GM12878 (cell line): ENCODE measurements around the gene CMTM5. TPM values are rescaled to one million over a fixed set of nuclear protein-coding genes. Genes with fewer than 3 reads are reported as not detected.

Experiments
- ATAC-seq: fragments of 200-7000 bp; cut with Tn5 transposase; 3 replicates; pipeline ENCODE4 v1.9.1; 2020; ENCODE audit warnings: mild to moderate bottlenecking, moderate library complexity
- BruUV-seq: library from RNA; stranded (reverse); fragments of 400-500 nt; replicated peaks from 2 replicates; lab custom pipeline; 2021; lab: Mats Ljungman, UMichigan
- CTCF ChIA-PET: fragments of 300-600 bp; sonication (Branson Sonifier 250); formaldehyde crosslinking; extraction: SDS; loops from one replicate; lab custom pipeline; 2021; ENCODE audit warnings: inconsistent platforms; lab: Yijun Ruan, JAX
- POLR2A ChIA-PET: fragments of 350-600 bp; formaldehyde crosslinking; extraction: SDS; loops from one replicate; lab custom pipeline; 2021; ENCODE audit warnings: inconsistent platforms; lab: Charles Lee
- RAD21 ChIA-PET: fragments of 300-600 bp; sonication (Branson Sonifier 250); formaldehyde crosslinking; loops from one replicate; lab custom pipeline; 2023; ENCODE audit warnings: antibody characterized with exemption; ENCODE audit not compliant: unreplicated experiment; lab: Charles Lee
- SMC1A ChIA-PET: fragments of 300-600 bp; sonication (Branson Sonifier 250); formaldehyde crosslinking; loops from one replicate; lab custom pipeline; 2023; ENCODE audit not compliant: unreplicated experiment, uncharacterized antibody; lab: Charles Lee
- DNase-seq: peaks from one replicate; pipeline ENCODE4 v3.0.0-alpha.2; 2011; ENCODE audit warnings: low read depth, low spot score
- FAIRE-seq: peaks from 3 replicates; lab custom pipeline; 2011; peaks lifted over from hg19 to GRCh38; lab: Jason Lieb, UNC
- H2AFZ ChIP-seq: 2 replicates; pipeline ENCODE4 v1.6.0; 2011; ENCODE audit warnings: low read depth, low read length, control low read depth; ENCODE audit not compliant: control insufficient read depth
- H3K27ac ChIP-seq: 2 replicates; pipeline ENCODE4 v1.5.1; 2011; ENCODE audit warnings: control low read depth; ENCODE audit not compliant: control insufficient read depth, insufficient read depth
- H3K27me3 ChIP-seq, 2 experiments: replicated peaks in 1 of 2; 2 replicates each; pipeline versions ENCODE4 v1.6.0 to v1.6.1; 2011; ENCODE audit warnings: low read length in 1 of 2; ENCODE audit not compliant: control insufficient read depth in 2 of 2, insufficient read depth in 2 of 2
- H3K36me3 ChIP-seq, 2 experiments: 2 replicates each; pipeline ENCODE4 v1.5.1; 2011; ENCODE audit warnings: low read length in 1 of 2; ENCODE audit not compliant: control insufficient read depth in 2 of 2, insufficient read depth in 2 of 2
- H3K4me1 ChIP-seq: 2 replicates; pipeline ENCODE4 v1.6.1; 2011; ENCODE audit warnings: mild to moderate bottlenecking, low read length, moderate library complexity, mixed read lengths; ENCODE audit not compliant: control insufficient read depth, insufficient read depth
- H3K4me2 ChIP-seq: 2 replicates; pipeline ENCODE4 v1.6.0; 2011; ENCODE audit warnings: control low read depth; ENCODE audit not compliant: control insufficient read depth, insufficient read depth
- H3K4me3 ChIP-seq: fragments of 200-600 bp; sonication (generic); 2 replicates; pipeline ENCODE4 v1.5.1; 2016
- H3K79me2 ChIP-seq: 2 replicates; pipeline ENCODE4 v1.6.0; 2011; ENCODE audit warnings: low read length; ENCODE audit not compliant: control insufficient read depth, insufficient read depth
- H3K9ac ChIP-seq: 2 replicates; pipeline ENCODE4 v1.8.0; 2011; ENCODE audit warnings: low read length, control low read depth, mixed read lengths; ENCODE audit not compliant: control insufficient read depth, insufficient read depth
- H3K9me3 ChIP-seq: replicated peaks from 3 replicates; pipeline ENCODE4 v1.5.1; 2011; ENCODE audit warnings: mild to moderate bottlenecking, low read length; ENCODE audit not compliant: control insufficient read depth, insufficient read depth
- H4K20me1 ChIP-seq: 2 replicates; pipeline ENCODE4 v1.6.0; 2011; ENCODE audit not compliant: control insufficient read depth, insufficient read depth
- CEBPB ChIP-seq, 2 experiments: fragments of 150-350 bp in 1 of 2; IDR thresholded peaks; 2 replicates each; pipeline ENCODE4 v1.6.1; 2012 to 2014; ENCODE audit warnings: low read depth in 2 of 2, low read length in 2 of 2, borderline replicate concordance in 1 of 2, inconsistent platforms in 1 of 2
- JUND ChIP-seq: IDR thresholded peaks from 2 replicates; pipeline ENCODE4 v1.6.1; 2012; ENCODE audit warnings: low read depth, mild to moderate bottlenecking, low read length, improper control_type of control experiment, moderate library complexity
- POLR2A ChIP-seq: IDR thresholded peaks from 2 replicates; pipeline ENCODE4 v1.6.1; 2011; ENCODE audit warnings: low read depth, mild to moderate bottlenecking, low read length
- RAD51 ChIP-seq: fragments of 450-650 bp; IDR thresholded peaks from 2 replicates; pipeline ENCODE4 v1.6.1; 2016; ENCODE audit warnings: moderate library complexity, mild to moderate bottlenecking, inconsistent platforms
- RBBP5 ChIP-seq: fragments of 200-600 bp; sonication (generic); conservative IDR thresholded peaks from 2 replicates; pipeline ENCODE4 v1.6.1; 2016
- SMARCA5 ChIP-seq: fragments of 450-650 bp; IDR thresholded peaks from 2 replicates; pipeline ENCODE4 v1.6.1; 2017; ENCODE audit warnings: mild to moderate bottlenecking
- TCF3 ChIP-seq: IDR thresholded peaks from 2 replicates; pipeline ENCODE4 v1.6.1; 2012; ENCODE audit warnings: low read depth, mild to moderate bottlenecking, low read length, borderline replicate concordance; ENCODE audit not compliant: insufficient read depth
- ZNF384 ChIP-seq: IDR thresholded peaks from 2 replicates; pipeline ENCODE4 v1.6.1; 2012; ENCODE audit warnings: low read depth, mild to moderate bottlenecking, low read length, improper control_type of control experiment, borderline replicate concordance
- WGBS: methylation state at CpG from one replicate; pipeline ENCODE4 v1.1.6; 2016; ENCODE audit warnings: low lambda C conversion rate; ENCODE audit not compliant: insufficient replicate concordance, insufficient coverage; ENCODE audit errors: missing lambda C conversion rate; 5-methylcytosine and 5-hydroxymethylcytosine counted together
- in situ Hi-C: fragments of 300-500 bp; cut with MboI; formaldehyde crosslinking; loops from 9 replicates; pipeline ENCODE4 v1.14.3; 2018; ENCODE audit warnings: mixed read lengths
- intact Hi-C: fragments of 100-400 bp; cut with micrococcal nuclease; formaldehyde crosslinking; loops from one replicate; pipeline ENCODE4 v1.14.2; 2022; ENCODE audit not compliant: unreplicated experiment
- polyA plus RNA-seq, 11 experiments: library from polyadenylated mRNA; depleted of rRNA in 4 of 11; unstranded in 6 of 11; stranded (reverse) in 5 of 11; fragments of >200 nt; fragmentation: Nextera tagmentation in 4 of 11; fragmentation: Illumina TruSeq in 1 of 11; extraction: Ambion mirVana in 4 of 11; extraction: Trizol in 1 of 11; gene quantifications; 1 replicate in 1 of 11; 2 replicates in 10 of 11; pipeline versions ENCODE4 v1.2.1 to v1.2.3, GENCODE V29; 2011 to 2016; ENCODE audit warnings: inconsistent platforms in 2 of 11, missing spikeins in 2 of 11, low read depth in 1 of 11
- total RNA-seq, 4 experiments: library from RNA; depleted of rRNA in 3 of 4; stranded (reverse); fragments of >200 nt in 3 of 4; fragmentation: Illumina TruSeq in 1 of 4; extraction: Trizol in 1 of 4; gene quantifications; 2 replicates each; pipeline versions ENCODE4 v1.2.1 to v1.2.3, GENCODE V29; 2013 to 2021

The CMTM5 gene
- total and polyA plus RNA-seq, 10 of the 15 experiments (the other 5 are each of a cell fraction or from before 2014, with no cell fraction given) = not detected

- TF ChIP-seq RAD51 (no peak), POLR2A (no peak), JUND (no peak)
Measured at GRCh38 chr14:23411563-23412525, 35.0 kb downstream of the CMTM5 start (continued).

- no peak for ATAC-seq
- no peaks in the 10 kb centered on the region for H4K20me1 ChIP-seq
- ChIA-PET POLR2A (no interaction called here), SMC1A (no interaction called here), RAD21 (no interaction called here), CTCF (interaction anchor here (1.0 kb wide), 1 partner anchor 55 kb away, joined by 3 read pairs; no protein-coding TSS in a partner anchor)
- in situ Hi-C loops = no loop called here
- H3K9ac ChIP-seq = no peak overlapping the region
- WGBS = 57% methylated on average over 15 of the region's 16 CpGs
- no peak overlapping the region for H3K4me2 ChIP-seq
- no peak overlapping the region for H2AFZ ChIP-seq
- no peak overlapping the region for H3K27ac ChIP-seq
- TF ChIP-seq TCF3 (no peak), SMARCA5 (no peak), ZNF384 (no peak), RBBP5 (no peak), CEBPB (IDR thresholded peaks at IDR 0.05; ENCODE audit: borderline replicate concordance in 1 of 2, low read depth in 2 of 2, low read length in 2 of 2) (no peak)
- H3K36me3 ChIP-seq = no peaks in the 10 kb centered on the region
- H3K4me3 ChIP-seq = no peak overlapping the region
- FAIRE-seq = no peak
- no peak for DNase-seq
- intact Hi-C loops = no loop called here
- H3K79me2 ChIP-seq = no peaks in the 10 kb centered on the region
- H3K9me3 ChIP-seq = no peaks in the 10 kb centered on the region
- no TSS peak for BruUV-seq
- no peaks in the 10 kb centered on the region; a peak in 2 of 4 replicates for H3K27me3 ChIP-seq
- H3K4me1 ChIP-seq = no peaks in the 10 kb centered on the region
Measured at GRCh38 chr14:23413681-23414080, 36.8 kb downstream of the CMTM5 start.
